GM18868 (cell line): ENCODE results near the gene LCTL.
"Not testable (repeated sequence)": the region's sequence is repeated elsewhere in the genome, so short reads cannot be mapped to it uniquely, and the experiment has no call there.

ENCODE experiments used
- ATAC-seq: cut with Tn5 transposase; IDR thresholded peaks from one replicate; pipeline ENCODE4 v1.9.1; 2021; ENCODE audit warnings: mild to moderate bottlenecking, moderate library complexity; ENCODE audit not compliant: unreplicated experiment

Gene LCTL

GRCh38 chr15:66503780-66504562 is 61.8 kb downstream of the LCTL start:
- ATAC-seq: no peak

- not testable (repeated sequence) for ATAC-seq
These were observed 62.7 kb downstream of the LCTL start for GRCh38 chr15:66503041-66503648.

GRCh38 chr15:66502491-66502890 is 63.3 kb downstream of the LCTL start:
- ATAC-seq: no peak

- not testable (repeated sequence) for ATAC-seq
These were observed 65.5 kb downstream of the LCTL start for GRCh38 chr15:66500346-66500745.

GRCh38 chr15:66498501-66499386 is 67.1 kb downstream of the LCTL start:
- ATAC-seq: no peak
